Dedifferentiated amniotic fluid mesenchymal stem cell (primary cell): ENCODE data around the gene NUTM2A.
"Not testable (repeated sequence)": the region's sequence is repeated elsewhere in the genome, so short reads cannot be mapped to it uniquely, and the experiment has no call there.

ENCODE experiments used
- DNase-seq: peaks from one replicate; pipeline ENCODE4 v3.0.0-alpha.2; 2016; ENCODE audit errors: extremely low spot score

NUTM2A gene

GRCh38 chr10:87225148-87225547, at the start of gene NUTM2A:
NUTM2A (plus strand) TSS chr10:87225448; CDS start chr10:87225831, 383 bp downstream.
- not testable (repeated sequence) for DNase-seq

- not testable (repeated sequence) for DNase-seq
Measured at GRCh38 chr10:87177587-87177986, 47.7 kb upstream of the NUTM2A start.

DNA sequence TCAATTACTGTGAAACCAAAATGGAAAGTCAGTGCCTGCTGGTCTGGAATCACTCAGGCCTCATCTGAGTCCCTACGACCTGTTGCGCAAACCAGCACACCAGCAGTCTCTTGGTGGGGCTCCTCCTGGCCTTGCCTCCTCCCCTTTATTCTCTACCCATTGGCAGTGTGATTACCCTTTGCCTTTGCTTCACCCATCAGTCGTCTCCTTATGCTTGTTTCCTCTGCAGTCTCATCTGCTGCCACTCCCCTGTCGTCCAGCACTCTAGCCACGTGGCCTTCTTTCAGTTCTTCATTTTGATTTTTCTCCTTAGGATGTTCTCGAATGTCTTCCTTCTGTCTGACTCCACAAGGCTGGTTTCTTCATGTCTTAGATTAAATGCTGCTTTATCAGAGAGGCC, 40.8 kb upstream of the NUTM2A start:
- DNase-seq, result not testable (repeated sequence)

GRCh38 chr10:87186016-87186415, 39.2 kb upstream of the NUTM2A start:
- DNase-seq, result not testable (repeated sequence)

GRCh38 chr10:87187573-87187972, 37.7 kb upstream of the NUTM2A start:
- DNase-seq, result not testable (repeated sequence)

- DNase-seq, result not testable (repeated sequence)
Measured at GRCh38 chr10:87191841-87192240, 33.4 kb upstream of the NUTM2A start.

- DNase-seq, result not testable (repeated sequence)
Measured at GRCh38 chr10:87200924-87201323, 24.3 kb upstream of the NUTM2A start.

DNA sequence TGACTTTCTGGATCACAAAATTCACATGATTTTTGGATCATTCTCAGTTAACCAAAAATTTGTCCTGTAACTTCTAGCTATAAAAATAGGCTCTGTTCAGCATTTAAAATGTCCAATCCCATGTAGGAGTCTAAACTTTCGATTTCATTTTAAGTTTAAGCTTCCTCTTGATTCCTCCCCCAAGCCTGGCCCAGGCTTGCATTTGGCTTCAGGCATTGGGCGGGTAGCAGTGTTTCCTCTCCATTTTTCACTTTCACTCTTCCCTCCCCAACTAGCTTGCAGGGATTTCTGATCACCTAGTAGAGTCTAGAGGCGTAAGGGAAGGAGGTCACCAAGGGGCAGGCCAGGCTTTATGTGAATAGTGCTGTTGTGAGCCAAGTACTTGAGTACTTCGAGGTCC, 20.4 kb upstream of the NUTM2A start:
- not testable (repeated sequence) for DNase-seq

DNA sequence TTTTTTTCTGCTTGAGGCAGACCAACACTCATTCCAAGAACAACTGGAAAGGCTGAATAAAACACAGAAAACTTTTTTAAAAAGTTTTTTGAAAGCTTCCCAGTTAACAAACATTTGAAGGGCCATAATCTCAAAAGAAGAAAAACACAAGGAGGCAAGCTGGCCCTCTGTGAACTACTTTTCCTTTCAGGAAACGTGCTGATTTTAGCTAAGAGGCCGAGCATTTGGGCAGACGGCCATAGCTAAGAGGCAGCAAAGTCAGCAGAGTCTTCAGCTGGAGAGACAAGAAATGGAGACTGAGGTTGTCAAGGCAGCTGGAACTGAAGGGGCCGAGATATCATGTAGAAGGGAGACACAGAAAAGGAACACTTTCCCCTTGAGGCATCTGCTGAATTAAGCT, 18.3 kb upstream of the NUTM2A start:
- not testable (repeated sequence) for DNase-seq

GRCh38 chr10:87210309-87210708, 14.9 kb upstream of the NUTM2A start:
- not testable (repeated sequence) for DNase-seq

- DNase-seq, result not testable (repeated sequence)
Measured at GRCh38 chr10:87211848-87212247, 13.4 kb upstream of the NUTM2A start.

DNA sequence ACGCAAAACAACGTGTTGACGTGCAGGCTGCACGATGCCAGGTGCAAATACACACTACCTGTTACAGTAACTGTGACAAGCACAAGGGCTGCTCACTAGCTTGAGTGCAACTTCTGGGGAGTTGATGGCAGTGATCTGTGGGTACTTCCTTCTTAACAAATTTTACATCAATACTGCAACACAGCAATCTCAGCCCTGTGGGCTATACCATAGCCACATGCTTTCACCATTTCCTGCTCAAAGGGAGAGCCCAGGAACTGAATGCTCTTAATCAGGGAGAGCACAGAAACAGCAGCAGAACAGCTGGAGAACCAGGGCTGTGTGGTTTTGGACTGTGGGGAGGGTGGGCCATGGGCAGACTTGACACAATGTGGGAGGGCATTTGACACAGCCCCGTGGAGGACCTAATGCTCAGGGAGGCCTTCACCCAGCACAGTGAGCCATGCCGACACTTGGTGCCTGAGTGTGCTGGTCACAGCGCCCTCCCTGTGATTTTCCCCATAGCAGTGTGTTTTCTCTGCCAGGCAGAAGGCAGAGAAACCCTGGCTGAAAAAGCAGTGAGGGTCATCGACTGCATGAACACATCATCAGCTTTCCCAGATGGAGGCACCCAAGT, 12.0 kb upstream of the NUTM2A start:
- not testable (repeated sequence) for DNase-seq

DNA sequence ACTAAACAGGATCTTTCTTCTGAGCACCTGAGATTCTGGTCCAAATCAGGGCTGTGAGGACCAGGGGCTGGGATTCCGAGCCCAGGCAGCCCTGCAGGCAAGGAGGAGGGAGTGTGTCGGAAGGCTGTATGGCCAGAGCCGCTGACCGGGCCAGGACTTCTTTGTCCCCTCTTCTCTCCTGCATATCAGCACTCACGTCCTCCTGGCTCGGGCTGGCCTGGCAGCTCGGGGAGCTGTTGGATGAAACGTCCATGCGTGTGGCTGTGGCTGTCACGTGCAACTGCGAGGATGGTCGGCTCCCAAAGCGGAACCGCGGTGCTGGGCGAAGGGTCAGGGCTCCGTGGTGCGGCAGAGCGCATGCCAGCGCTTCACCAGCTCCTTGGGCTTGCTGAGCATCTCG, 11.4 kb upstream of the NUTM2A start:
- DNase-seq, result not testable (repeated sequence)

DNA sequence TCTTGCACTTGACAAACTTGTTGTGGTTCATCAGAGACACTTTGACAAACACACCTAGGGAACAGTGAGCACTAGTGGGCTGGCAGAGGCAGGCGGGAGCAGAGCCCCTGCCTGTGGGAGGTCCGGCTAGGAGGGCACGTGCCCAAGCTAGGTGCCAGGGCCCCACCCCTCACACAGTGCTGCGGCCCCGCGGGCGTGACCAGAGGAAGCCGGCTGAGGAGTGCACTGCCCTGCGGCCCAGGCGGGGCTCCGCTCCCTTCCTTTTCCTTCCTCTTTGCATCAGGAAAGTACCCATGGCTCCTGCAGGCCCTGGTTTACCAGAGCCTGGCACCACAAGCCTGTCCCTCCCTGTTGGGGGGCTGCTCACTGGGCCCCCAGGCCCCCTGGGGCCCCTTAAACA, 9.1 kb upstream of the NUTM2A start:
- not testable (repeated sequence) for DNase-seq

GRCh38 chr10:87219370-87219769, 5.9 kb upstream of the NUTM2A start:
- DNase-seq, result not testable (repeated sequence)

DNA sequence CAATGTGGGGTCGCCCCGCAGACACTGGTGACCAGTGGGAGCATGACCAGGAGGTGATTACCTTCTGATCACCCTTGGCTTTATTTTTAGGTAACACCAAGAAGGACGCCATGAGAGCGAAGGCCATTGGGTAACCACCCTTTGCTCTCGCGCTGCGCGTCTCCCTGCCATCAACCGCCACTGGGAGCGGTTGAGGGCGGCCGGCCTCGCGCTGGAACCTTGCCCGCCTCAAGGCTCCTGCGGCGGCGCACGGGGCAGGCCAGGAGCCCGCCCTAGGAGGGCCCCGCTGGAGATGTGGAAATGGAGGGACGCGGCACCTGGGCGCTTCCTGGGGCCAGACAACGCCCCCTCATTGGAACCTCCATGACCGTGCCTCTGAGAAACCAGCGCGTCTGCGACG, 2.5 kb upstream of the NUTM2A start:
- DNase-seq, result not testable (repeated sequence)

DNA sequence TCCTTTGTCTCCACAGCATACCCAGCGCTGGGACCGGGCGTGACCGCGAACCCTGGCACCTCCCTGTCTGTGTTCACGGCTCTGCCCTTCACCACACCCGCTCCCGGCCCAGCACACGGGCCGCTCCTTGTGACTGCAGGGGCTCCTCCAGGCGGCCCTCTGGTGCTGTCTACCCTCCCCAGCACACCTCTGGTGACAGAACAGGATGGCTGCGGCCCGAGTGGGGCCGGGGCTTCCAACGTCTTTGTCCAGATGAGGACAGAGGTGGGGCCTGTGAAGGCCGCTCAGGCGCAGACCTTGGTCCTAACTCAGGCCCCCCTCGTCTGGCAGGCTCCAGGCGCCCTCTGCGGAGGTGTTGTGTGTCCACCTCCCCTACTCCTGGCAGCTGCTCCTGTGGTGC, 3.0 kb downstream of the NUTM2A start:
- DNase-seq, result not testable (repeated sequence)

GRCh38 chr10:87229211-87229610, 4.0 kb downstream of the NUTM2A start:
- not testable (repeated sequence) for DNase-seq

- not testable (repeated sequence) for DNase-seq
Measured at GRCh38 chr10:87234854-87235253, 9.6 kb downstream of the NUTM2A start.

DNA sequence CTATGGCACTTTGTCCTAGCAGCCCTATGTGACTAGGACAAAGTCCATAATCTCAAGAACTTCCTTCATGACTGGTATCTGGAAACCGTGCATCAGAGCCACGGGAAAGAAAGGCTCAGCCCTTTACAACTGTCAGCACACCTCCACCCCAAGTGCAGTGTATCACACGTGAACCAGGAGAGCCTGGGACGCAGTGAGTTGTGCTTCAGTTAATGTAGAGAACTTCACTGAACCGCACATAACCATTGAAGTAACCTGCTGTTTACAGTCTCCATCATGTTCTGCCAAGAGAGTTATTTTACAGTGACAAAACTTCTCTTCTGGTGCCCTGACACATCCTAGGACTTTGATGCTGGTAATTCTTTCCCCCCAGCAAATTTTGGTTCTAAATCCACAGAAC, 12.0 kb downstream of the NUTM2A start:
- DNase-seq, result not testable (repeated sequence)

- DNase-seq, result not testable (repeated sequence)
Measured at GRCh38 chr10:87239346-87239808, 14.1 kb downstream of the NUTM2A start.

GRCh38 chr10:87242192-87242591, 16.9 kb downstream of the NUTM2A start:
- DNase-seq, result not testable (repeated sequence)

- DNase-seq, result not testable (repeated sequence)
Measured at GRCh38 chr10:87247335-87247734, 22.1 kb downstream of the NUTM2A start.
